GM18502 (cell line): Measurements from ENCODE around the gene ANKRD30BL.
"Not testable (repeated sequence)": the region's sequence is repeated elsewhere in the genome, so short reads cannot be mapped to it uniquely, and the experiment has no call there.

Experiments
- ATAC-seq: cut with Tn5 transposase; IDR thresholded peaks from one replicate; pipeline ENCODE4 v1.9.1; 2021; ENCODE audit warnings: mild to moderate bottlenecking; ENCODE audit not compliant: unreplicated experiment, poor library complexity

ANKRD30BL gene

GRCh38 chr2:132161161-132162124 is at the start of gene ANKRD30BL:
Gene ANKRD30BL (minus strand): TSS chr2:132161952. CDS start chr2:132161705, 247 bp downstream.
- ATAC-seq: not testable (repeated sequence)

DNA sequence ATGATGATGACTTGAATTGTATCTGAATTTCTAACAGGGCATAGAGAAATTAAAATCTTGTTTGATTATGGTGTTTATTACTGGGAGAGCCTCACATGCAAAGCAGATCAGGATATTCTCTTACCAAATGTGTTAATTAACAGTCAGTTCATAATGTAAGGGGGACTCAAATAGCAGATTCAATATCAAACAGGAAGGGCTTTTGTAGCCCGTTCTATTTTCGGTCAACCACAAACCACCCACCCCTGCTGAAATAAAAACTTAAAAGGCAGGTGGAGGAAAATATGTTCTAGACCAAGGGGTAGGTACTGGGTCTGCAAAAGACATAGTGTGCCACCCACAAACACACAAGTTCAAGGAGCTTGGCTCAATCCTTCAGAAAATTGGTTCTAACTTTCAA is 41.1 kb upstream of the ANKRD30BL start:
- not testable (repeated sequence) for ATAC-seq

DNA sequence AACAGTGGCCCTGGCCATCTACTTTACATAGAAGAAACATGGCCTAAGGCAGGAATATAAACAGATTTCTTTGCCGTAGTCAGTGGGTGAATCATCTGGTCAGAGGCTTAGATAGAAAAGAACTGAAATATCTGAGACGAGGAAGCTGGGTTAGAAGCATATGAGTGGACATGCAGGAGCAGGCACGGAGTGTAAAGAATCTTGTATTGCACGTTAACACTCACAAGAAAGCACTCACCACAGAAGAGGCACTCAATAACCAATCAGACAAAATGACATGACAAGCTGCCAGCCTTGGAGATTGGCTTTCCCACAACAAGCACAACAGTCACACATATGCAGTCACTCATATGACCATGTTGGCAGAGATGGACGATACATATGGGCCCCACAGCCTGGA is 31.1 kb upstream of the ANKRD30BL start:
- not testable (repeated sequence) for ATAC-seq

GRCh38 chr2:132167100-132167499 is 5.3 kb upstream of the ANKRD30BL start:
- ATAC-seq: not testable (repeated sequence)

- ATAC-seq: not testable (repeated sequence)
These were observed 441 bp upstream of the ANKRD30BL start for GRCh38 chr2:132162125-132162660.

DNA sequence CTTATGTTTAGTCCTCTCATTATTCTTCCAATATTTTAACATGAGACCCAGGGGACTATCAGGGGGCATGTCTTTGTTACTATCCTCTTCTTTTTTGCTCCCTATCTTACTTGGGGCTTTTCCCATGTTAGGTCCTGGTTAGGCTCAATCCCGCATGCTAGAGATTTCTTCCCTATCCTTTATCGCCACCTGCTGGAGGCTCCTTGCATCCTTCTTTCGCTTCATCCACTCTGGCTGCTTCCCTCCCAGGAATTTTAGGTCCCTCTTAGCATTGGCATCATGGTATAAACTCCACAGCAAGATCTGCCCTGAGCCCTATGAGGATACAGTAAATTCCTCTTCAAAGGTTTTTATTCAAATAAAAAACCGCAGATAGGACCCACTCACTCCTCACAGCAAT is 15.0 kb downstream of the ANKRD30BL start:
- ATAC-seq: not testable (repeated sequence)
